Epidermal melanocyte (primary cell): ENCODE data around the gene ASIC3.
"Not testable (repeated sequence)": the region's sequence is repeated elsewhere in the genome, so short reads cannot be mapped to it uniquely, and the experiment has no call there.

Experiments
- DNase-seq: peaks from one replicate; pipeline ENCODE4 v3.0.0; 2011; ENCODE audit warnings: low spot score; ENCODE audit not compliant: insufficient read length

ASIC3 gene

DNA sequence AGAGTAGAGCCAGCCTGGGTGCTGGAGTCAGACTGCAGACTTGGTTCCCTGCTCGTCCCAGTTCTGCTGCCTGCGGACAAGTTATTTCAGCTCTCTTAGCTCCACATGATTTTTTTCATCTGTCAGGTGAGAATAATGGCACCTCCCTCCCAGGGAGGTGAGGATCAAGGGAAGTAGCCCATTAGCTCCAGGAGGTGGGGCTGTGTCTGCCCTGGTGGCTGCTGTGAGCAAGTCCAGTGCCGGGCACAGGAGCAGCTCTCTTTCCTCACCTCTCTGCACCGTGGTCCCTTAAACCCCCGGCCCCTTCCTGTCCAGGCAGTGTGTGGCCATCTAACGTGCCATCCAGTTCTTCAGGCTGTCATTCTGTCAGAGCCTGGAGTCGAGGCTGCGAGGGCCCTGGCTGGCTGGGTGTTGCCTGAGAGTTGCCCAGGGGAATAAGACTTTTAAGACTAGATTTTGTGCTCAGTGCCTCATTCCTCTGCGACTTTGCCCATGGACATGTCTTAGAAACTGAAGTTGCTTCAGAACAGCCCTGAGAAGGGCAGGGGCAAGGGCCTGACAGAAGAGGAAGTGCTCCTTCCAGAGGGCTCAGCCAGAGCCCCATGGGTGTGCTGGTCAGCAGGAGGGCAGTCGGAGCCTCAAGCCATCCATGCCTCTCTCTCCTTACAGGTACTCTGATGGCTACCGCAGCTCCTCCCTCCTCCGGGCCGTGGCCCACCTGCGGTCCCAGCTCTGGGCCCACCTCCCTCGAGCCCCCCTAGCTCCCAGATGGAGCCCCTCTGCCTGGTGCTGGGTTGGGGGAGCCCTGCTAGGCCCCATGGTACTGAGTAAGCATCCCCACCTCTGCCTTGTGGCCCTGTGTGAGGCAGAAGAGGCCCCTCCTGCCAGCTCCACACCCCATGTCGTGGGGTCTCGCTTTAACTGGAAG lies 15.1 kb upstream of the ASIC3 start:
- DNase-seq: no peak

DNA sequence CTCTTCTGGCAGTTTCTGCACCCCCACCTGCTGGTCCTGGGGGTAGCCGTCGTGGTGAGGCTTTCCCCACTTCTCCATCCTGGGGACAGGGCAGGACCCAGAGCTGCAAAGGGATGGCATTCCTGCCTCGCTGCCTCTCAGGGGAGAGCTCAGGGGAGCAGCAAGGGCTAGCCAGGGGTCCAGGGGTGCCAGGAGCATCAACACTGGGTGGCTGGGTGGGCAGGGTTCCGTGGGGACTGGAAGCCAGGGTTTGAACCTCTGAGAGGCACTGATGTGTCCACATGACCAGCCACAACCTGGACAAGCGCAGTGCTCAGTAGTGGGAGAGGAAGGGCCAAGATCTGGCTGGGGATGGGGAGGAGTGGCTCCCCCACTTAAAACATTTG lies 14.5 kb upstream of the ASIC3 start:
- DNase-seq: no peak

DNA sequence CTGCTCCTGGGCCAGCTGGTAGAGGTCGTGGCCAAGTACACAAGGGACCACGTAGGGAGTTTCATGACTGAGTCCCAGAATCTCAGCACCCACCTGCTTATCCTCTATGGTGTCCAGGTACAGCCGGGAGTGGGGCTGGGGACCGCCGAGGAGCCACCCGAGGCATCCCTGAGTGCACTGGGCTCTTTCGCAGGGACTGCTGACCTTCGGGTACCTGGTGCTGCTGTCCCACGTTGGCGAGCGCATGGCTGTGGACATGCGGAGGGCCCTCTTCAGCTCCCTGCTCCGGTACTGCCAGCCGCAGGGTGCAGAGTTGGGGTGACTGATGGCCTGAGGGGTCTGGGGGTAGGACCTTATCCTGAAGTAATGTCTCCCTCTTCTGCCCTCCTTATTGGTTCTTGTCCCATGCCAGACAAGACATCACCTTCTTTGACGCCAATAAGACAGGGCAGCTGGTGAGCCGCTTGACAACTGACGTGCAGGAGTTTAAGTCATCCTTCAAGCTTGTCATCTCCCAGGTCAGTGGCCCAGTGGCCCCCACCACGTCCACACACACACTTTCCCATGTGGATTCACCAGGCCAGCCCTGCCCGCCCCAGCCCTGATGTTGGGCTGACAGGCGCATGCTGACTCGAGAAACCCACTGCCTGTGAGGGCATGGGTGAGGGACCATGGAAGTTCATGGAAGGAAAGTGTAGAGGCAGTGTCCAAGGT lies 13.9 kb upstream of the ASIC3 start:
- no peak for DNase-seq

DNA sequence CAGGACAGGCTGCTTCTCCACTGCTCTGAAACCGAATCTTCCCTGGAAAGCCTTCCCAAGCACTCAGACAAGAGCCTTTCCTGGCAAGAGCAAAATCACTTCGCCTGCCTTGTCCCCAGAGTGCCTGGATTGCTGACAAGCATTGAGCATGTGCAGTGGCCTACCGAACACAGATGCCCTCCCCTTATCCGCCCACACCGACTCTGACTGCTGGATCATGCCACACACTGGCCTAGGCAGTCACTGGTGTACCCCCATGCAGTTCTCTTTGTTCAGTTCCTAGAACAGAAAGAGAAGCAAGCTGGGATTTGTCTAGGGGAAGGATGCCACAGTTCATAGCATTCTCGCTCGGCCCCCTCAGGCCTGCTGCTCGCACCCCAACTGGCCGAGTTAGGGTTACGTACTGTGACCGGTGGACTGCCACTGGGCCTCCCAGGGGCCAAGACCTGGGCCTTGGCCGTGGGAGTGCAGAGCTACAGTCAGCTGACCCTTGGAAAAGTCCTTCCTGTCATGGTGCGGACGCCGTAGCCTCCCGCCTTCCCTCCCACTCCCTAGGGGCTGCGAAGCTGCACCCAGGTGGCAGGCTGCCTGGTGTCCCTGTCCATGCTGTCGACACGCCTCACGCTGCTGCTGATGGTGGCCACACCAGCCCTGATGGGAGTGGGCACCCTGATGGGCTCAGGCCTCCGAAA lies 13.2 kb upstream of the ASIC3 start:
- no peak for DNase-seq

DNA sequence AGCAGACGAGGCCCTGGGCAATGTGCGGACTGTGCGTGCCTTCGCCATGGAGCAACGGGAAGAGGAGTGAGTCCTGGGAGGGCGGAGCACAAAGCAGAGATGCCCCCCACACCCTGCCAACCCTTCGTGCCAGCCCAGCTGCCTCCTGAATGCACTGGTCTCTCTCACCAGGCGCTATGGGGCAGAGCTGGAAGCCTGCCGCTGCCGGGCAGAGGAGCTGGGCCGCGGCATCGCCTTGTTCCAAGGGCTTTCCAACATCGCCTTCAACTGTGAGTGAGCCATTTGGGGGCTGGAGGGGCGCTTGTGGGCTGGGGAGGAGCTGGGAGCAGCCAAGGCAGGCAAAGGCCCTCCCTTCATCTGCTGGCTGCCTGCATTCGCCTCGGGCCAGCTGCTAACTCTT lies 12.4 kb upstream of the ASIC3 start:
- DNase-seq: no peak

DNA sequence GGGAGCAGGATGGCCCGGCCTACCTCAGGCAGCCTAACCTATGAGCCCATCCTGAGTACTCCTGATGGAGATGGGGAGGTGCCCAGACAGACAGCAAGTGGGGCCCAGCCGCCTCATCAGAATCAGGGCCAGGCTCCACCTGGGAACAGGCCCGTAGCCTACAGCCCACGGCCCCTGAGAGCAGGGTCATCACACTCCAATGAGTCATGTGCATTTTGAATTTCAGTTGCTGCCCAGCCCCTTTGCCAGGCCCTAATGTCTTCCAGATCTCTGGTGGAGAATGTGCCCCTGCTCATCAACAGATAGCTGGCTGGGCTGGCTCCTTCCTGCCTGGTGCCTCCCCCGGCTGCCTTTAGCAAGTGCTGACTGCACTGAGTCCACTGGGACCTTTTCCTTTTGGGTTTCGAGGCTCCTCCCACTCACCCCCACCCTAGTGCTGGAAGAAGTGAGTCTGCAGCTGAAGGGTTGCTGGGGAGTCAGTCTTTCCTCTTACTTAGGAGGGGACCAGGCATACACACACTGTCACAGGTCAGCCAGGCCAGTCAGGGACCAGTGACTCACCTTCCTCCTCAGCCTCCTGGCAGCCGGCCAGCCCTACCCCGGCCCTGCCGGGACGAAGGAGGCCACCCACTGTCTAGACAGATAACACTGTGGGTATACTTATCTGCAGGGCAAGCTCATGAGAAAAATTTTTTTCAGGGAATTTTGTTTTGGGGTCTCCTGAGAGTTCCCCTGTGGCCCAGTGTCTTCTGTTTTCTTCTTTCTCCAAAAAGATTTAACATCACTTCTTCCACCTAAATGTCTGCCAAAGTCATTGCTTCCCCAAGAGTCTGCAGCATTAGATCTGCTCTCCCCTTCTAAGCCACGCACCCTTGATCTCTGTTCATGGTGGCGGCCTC lies 9.1 kb upstream of the ASIC3 start:
- DNase-seq: no peak

DNA sequence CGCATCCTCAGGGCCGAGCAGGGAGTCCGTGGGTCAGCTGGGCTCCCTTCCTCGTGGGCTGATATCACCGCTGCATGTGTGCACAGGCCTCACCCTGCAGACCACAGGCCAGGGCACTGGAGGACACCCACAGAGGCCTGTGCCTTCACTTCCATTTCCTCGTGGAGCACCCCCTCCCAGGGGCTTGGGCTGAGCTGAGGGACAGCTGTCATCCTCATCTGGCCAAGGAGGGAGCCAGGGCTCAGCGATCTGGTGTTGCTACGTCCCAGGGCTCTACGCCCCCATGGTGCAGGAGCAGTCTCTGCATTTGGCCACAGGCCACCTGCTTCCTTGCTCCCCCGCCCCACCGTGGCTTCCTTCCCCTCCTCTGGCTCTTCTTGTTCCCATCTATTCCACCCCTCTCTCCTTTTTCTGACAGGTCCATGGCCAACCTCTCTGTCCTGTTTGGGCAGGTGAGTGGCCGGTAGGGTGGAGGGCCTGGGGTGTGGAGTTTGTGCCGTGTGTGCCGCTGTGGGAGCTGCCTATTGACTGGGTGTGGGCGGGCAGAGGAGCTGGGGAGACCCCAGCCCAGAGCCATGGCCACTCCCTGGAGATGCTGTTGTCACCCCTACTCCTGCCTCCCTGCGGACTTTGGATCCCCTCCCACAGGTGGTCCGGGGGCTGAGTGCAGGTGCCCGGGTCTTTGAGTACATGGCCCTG lies 8.3 kb upstream of the ASIC3 start:
- DNase-seq: no peak

DNA sequence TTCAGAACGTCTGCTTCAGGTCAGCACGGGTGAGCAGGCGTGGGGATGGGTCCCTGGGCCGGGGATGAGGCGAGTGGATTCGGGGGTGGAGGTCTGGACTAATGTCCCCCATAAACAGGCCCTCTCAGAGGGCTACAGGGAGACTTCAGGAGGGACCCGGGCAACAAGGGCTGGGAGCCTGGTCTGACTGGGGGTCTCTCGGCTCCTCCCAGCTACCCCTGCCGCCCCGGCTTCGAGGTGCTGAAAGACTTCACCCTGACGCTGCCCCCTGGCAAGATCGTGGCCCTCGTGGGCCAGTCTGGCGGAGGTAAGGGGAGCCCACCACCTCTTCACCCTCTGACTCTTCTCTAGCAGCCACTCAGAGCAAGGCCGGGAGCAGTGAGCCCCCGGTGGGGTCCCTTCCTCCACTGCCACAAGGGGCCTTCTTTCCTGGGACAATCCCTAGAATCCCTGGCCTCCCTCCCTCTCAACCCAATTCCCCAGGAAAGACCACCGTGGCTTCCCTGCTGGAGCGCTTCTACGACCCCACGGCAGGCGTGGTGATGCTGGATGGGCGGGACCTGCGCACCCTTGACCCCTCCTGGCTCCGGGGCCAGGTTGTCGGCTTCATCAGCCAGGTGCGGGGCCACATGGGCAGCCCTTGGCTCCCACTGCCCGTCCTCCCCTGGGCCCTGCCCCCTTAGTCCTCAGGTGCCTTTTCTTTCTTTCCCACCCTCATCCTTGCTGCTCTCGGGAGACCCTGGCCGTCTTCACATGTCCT lies 7.5 kb upstream of the ASIC3 start:
- DNase-seq: no peak

DNA sequence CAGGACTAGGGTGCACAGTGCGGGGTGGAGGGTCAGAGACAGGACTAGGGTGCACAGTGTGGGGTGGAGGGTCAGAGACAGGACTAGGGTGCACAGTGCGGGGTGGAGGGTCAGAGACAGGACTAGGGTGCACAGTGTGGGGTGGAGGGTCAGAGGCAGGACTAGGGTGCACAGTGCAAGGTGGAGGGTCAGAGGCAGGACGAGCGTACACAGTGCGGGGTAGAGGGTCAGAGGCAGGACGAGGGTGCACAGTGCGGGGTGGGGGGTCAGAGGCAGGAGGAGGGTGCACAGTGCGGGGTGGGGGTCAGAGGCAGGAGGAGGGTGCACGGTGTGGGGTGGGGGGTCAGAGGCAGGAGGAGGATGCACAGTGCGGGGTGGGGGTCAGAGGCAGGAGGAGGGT lies 4.9 kb upstream of the ASIC3 start:
- not testable (repeated sequence) for DNase-seq

DNA sequence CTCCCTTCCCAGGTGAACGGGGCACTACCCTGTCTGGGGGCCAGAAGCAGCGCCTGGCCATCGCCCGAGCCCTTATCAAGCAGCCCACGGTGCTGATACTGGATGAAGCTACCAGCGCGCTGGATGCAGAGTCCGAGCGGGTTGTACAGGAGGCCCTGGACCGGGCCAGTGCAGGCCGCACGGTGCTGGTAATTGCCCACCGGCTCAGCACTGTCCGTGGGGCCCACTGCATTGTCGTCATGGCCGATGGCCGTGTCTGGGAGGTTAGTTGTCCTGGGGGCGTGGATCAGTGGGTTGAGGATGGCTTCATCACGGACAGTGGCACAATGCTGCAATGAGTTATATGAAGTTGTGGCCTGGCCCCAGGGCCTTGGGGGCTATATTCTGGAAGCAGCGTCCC lies 4.4 kb upstream of the ASIC3 start:
- DNase-seq: no peak

DNA sequence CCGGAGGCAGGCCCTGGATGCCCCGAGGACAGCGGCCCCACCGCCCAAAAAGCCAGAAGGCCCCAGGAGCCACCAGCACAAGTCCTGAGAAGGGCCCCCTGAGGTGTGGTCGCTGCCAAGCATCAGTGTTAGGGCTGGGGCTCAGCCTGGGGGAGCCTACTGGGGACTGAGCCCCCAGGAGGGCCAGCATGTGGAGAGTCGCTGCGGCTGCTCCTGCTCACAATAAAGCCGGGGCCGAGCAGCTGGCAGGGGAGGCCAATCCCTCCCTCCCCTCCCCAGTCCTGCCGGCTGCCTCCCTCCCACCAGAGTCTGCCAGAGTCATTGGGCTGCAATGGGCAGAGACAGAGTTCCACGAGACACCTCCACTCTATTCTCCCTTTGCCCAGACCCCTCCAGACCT lies 3.1 kb upstream of the ASIC3 start:
- DNase-seq: no peak

DNA sequence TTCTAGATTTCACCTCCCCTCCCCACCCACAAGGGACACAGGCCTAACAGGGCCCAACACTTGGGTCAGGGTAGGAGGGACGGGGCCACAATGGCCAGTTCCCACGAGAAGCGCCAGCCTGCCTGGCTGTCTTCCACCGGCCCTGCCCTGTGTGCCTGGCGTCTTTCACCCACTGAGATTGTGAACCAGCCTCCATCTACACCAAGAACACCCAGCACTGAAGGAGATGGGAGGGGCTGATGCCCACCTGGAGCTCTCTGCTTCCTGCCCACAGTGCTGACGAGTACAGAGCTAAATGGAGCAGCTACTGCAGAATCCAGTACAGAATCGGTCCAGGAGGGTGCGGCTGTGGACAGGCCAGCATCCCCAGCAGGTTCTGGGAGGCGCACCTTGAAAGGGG lies 2.4 kb upstream of the ASIC3 start:
- DNase-seq: no peak

DNA sequence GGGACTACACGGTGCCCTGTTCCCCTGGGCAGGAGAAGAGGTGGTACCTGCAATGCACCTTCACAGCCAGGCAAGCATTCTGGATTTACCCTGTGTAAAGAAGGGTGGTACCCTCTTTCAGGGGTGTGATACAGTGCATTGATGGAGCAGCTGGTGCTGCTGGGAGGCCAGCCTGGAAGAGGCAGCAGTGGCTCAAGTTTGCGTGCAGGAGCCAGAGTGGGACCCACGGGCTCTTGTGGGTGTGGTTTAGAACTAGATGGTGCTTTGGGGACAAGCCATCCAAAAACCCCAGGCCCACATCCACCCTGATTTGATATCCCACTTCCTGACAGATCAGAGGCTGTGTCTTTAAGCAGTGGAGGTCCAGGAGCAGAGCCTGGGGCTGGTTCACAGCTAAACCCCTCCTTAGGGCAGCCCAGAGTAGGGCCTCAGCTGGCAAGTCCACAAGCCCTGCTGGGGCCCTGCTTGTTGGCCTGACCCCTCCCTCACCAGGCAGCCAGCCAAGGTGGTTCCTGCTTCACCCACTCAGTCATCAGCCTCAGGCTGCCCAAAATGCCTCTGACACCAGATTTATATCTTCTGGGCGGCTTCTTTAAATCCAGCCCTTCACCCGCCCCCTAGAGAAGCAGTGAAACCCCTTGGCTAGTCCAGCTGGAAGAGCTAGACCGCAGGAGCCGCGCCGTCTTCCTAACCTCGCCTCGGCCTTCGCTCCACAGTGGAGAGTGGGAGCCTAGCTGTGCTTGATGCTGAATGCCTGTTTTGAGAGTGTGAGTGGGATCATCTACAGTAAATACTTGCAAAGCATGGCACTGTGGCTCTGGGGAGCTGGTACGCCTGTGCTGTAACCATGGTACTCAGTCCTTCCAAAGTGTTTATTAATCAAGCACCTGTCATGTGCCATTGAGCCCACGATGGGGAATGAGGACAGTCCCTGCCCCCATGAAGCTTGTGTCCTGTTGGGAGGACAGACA lies 1.4 kb upstream of the ASIC3 start:
- DNase-seq: no peak

DNA sequence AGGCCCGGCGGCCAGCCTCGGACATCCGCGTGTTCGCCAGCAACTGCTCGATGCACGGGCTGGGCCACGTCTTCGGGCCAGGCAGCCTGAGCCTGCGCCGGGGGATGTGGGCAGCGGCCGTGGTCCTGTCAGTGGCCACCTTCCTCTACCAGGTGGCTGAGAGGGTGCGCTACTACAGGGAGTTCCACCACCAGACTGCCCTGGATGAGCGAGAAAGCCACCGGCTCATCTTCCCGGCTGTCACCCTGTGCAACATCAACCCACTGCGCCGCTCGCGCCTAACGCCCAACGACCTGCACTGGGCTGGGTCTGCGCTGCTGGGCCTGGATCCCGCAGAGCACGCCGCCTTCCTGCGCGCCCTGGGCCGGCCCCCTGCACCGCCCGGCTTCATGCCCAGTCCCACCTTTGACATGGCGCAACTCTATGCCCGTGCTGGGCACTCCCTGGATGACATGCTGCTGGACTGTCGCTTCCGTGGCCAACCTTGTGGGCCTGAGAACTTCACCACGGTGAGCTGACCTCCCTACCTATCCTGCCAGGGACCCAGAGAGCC lies 656 bp downstream of the ASIC3 start:
- DNase-seq: no peak

DNA sequence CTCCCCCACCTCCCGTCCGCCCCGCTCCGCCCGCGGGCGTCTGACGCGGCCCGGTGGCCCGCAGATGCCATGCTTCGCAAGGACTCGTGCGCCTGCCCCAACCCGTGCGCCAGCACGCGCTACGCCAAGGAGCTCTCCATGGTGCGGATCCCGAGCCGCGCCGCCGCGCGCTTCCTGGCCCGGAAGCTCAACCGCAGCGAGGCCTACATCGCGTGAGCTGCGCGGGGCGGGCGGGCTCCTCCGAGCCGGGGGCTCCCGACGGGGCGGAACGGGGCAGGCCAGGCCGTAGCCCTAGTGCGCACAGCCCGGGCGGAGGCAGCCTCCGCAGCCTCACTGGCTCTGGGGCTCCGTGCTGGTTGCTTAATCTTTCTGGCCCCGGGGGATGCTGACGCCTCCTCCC lies 2.8 kb downstream of the ASIC3 start:
- DNase-seq: peak; percentile 73

DNA sequence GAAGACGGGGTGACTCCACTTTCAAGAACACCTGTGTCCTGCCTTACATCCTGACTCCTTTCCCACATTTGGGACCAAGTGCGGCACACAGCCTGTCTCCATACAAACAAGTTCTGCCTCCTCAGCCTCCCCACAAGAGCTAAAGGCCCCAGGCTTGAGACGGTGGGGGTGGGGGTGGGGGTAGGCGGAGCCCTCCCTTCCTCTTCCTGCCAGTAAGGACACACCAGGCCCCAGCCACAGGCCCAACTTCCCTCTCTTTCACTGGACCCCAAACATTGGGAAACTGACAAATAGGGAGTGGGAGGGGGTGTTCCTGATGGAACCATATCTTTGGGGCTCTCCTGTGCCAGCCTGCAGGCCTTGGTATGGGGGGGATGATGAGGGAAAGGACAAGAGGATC lies 4.8 kb downstream of the ASIC3 start:
- DNase-seq: no peak

DNA sequence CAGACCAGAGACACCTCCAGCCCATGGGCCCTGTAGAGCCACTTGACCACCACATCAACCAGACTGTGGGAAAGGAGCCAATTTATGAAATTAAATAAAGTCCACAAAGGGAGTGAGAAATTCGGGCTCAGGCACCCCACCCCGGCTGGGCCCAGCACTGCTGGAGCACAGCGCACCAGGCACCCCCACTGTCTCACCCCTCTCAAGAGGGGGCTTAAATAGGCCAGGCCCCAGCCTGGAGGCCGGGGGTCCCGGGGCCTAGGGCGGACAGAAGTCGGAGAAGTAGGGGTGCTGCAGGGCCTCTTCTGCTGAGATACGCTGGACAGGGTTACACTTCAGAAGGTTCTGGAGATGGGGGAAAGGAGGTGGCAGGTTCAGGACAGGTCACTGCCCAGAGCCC lies 5.4 kb downstream of the ASIC3 start:
- DNase-seq: no peak

DNA sequence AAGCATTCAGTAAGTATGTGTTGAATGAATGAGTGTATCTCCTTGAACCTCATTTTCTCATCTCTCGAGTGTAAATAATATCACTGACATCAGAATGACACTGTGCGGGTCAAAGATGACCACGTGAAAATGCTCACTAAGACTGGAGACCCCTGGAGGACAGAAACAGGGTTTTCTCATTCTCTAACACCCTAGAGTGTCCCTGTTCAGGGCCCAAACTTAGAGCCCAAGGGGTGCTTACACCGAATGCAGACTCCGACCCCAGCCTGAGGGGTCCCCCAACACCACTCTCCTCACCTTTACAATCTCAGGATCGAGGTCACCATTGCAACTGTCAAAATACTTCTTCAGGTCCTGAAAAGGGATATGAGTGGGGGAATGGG lies 7.9 kb downstream of the ASIC3 start:
- DNase-seq: no peak
